Measurements from ENCODE around the gene OR52L1.

DNA sequence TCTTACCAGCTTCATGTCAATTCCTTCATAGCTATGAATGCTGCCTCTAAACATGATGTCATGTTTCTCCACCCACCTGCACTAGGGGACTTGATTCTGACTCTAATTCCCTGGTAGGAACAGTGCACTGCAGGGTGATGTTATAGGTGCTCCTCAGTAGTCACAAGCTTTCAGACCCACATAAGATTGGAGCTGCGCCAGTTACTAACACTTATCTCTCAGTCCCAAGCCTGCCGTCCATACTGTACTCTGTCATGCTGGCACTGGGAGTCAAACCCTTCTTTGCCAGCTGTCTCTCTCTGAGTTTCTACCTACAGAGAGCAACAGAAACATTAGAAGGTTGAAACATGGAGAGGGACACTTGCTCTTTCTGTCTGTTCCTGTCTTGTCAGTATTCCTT, 38.3 kb upstream of the OR52L1 start:
- TF ChIP-seq CTCF (IDR thresholded peaks at IDR 0.05), result no peak
- no peak for TF ChIP-seq POLR2A (IDR thresholded peaks at IDR 0.05)

Data from adrenal gland (tissue), 5 donors.